ENCODE measurements around the gene ALOX12. TPM values are rescaled to one million over a fixed set of nuclear protein-coding genes. Genes with fewer than 3 reads are reported as not detected.

The ALOX12 gene
- total and polyA plus RNA-seq, 7 donors: 0.03 TPM; not detected in 6

- no peaks in the 10 kb centered on the region for H3K36me3 ChIP-seq (ENCODE audit: insufficient read depth in 1 of 2, low read depth in 1 of 2)
- ATAC-seq (no peak), DNase-seq (no peak)
- H3K4me1 ChIP-seq: peaks cover 21% of the 10 kb centered on the region
- no peak overlapping the region for H3K27ac ChIP-seq
- WGBS, 3 donors: 38 to 43% (median 42%) methylated on average over 35 to 43 of the region's 43 CpGs
- TF ChIP-seq CTCF (IDR thresholded peaks at IDR 0.05): no peak
- H3K9me3 ChIP-seq: no peaks in the 10 kb centered on the region
- H3K27me3 ChIP-seq (ENCODE audit: insufficient read depth in 3 of 3, low read length in 2 of 3): peaks cover 0 to 29% (median 12%) of the 10 kb centered on the region in 3 donors
- peak overlapping the region; percentile 60 for H3K4me3 ChIP-seq
- intact Hi-C loops (cut with DNase I): no loop called here
These were observed 46.0 kb downstream of the ALOX12 start for GRCh38 chr17:7041607-7042500.

- intact Hi-C loops (cut with DNase I): no loop called here
- Histone ChIP-seq H3K4me3 (peak overlapping the region; percentile 60), H3K4me1 (peaks cover 21% of the 10 kb centered on the region), H3K9me3 (no peaks in the 10 kb centered on the region), H3K27me3 (ENCODE audit: insufficient read depth in 3 of 3, low read length in 2 of 3) (peaks cover 0 to 29% (median 12%) of the 10 kb centered on the region in 3 donors), H3K27ac (no peak overlapping the region), H3K36me3 (ENCODE audit: insufficient read depth in 1 of 2, low read depth in 1 of 2) (no peaks in the 10 kb centered on the region)
- no peak for TF ChIP-seq CTCF (IDR thresholded peaks at IDR 0.05)
- WGBS, 3 donors: 17 to 21% (median 21%) methylated on average over 43 to 53 of the region's 53 CpGs
- DNase-seq (no peak), ATAC-seq (no peak)
These were observed 46.8 kb downstream of the ALOX12 start for GRCh38 chr17:7042501-7043181.

- 1 to 4% (median 2%) methylated on average over 21 of the region's 21 CpGs for WGBS, 3 donors
- intact Hi-C loops (cut with DNase I): no loop called here
- Histone ChIP-seq H3K36me3 (ENCODE audit: insufficient read depth in 1 of 2, low read depth in 1 of 2) (no peaks in the 10 kb centered on the region), H3K9me3 (no peaks in the 10 kb centered on the region), H3K27ac (no peak overlapping the region), H3K27me3 (ENCODE audit: insufficient read depth in 3 of 3, low read length in 2 of 3) (peaks cover 0 to 29% (median 12%) of the 10 kb centered on the region in 3 donors), H3K4me1 (peaks cover 21% of the 10 kb centered on the region), H3K4me3 (peak overlapping the region; percentile 60)
- ATAC-seq: peak in 3 of 4 donors; percentile 21 to 38 (median 31)
- peak in 1 of 2 donors; percentile 60 for DNase-seq
- no peak for TF ChIP-seq CTCF (IDR thresholded peaks at IDR 0.05)
These were observed 47.3 kb downstream of the ALOX12 start for GRCh38 chr17:7043182-7043496.

- no peak for TF ChIP-seq CTCF (IDR thresholded peaks at IDR 0.05)
- no peaks in the 10 kb centered on the region for H3K36me3 ChIP-seq (ENCODE audit: insufficient read depth in 1 of 2, low read depth in 1 of 2)
- DNase-seq: peak; percentile 64 to 71
- no peak within 1 kb of the TSS for H3K27ac ChIP-seq
- peak; percentile 17 to 58 (median 34) for ATAC-seq
- peaks cover 21% of the 10 kb centered on the region for H3K4me1 ChIP-seq
- H3K4me3 ChIP-seq: peak within 1 kb of the TSS; percentile 60
- 1 to 5% (median 2%) methylated on average over 35 to 58 of the region's 58 CpGs for WGBS, 3 donors
- intact Hi-C loops (cut with DNase I): no loop called here
- peaks cover 0 to 29% (median 12%) of the 10 kb centered on the region in 3 donors for H3K27me3 ChIP-seq (ENCODE audit: insufficient read depth in 3 of 3, low read length in 2 of 3)
- H3K9me3 ChIP-seq: no peaks in the 10 kb centered on the region
These were observed 47.8 kb downstream of the ALOX12 start, which contains the start of gene SLC16A11 for GRCh38 chr17:7043497-7044198. Gene SLC16A11 (minus strand): TSS chr17:7044092. CDS start chr17:7043513, 579 bp downstream.

All from psoas muscle (tissue), 8 donors.